H9 (cell line): ENCODE data around the gene CCSER1. TPM values are rescaled to one million over a fixed set of nuclear protein-coding genes. Genes with fewer than 3 reads are reported as not detected.

Source experiments
- DNase-seq: peaks from one replicate; pipeline ENCODE4 v3.0.0-alpha.2; 2017
- H2AFZ ChIP-seq: one replicate; pipeline ENCODE4 v1.6.1; 2013; ENCODE audit warnings: mild to moderate bottlenecking, low read length, control low read depth, moderate library complexity
- H2AK5ac ChIP-seq: 2 replicates; pipeline ENCODE4 v1.6.1; 2013; ENCODE audit warnings: low read length, control low read depth, mixed read lengths; ENCODE audit not compliant: insufficient read length
- H2BK120ac ChIP-seq: one replicate; pipeline ENCODE4 v1.6.1; 2013; ENCODE audit warnings: low read depth, mild to moderate bottlenecking, low read length, control low read depth, inconsistent platforms; ENCODE audit not compliant: poor library complexity, severe bottlenecking
- H2BK12ac ChIP-seq: 2 replicates; pipeline ENCODE4 v1.6.1; 2013; ENCODE audit warnings: low read length, control low read depth, mixed read lengths, low read depth; ENCODE audit not compliant: insufficient read length
- H2BK15ac ChIP-seq: 2 replicates; pipeline ENCODE4 v1.6.1; 2013; ENCODE audit warnings: low read depth, low read length, control low read depth
- H2BK20ac ChIP-seq: one replicate; pipeline ENCODE4 v1.6.1; 2013; ENCODE audit warnings: low read depth, mild to moderate bottlenecking, low read length, control low read depth, inconsistent platforms; ENCODE audit not compliant: poor library complexity, severe bottlenecking
- H2BK5ac ChIP-seq: 2 replicates; pipeline ENCODE4 v1.6.1; 2013; ENCODE audit warnings: low read length, control low read depth, mixed read lengths; ENCODE audit not compliant: insufficient read length
- H3K14ac ChIP-seq: 2 replicates; pipeline ENCODE4 v1.6.1; 2013; ENCODE audit warnings: low read length, control low read depth; ENCODE audit not compliant: insufficient read depth
- H3K18ac ChIP-seq: 2 replicates; pipeline ENCODE4 v1.6.1; 2013; ENCODE audit warnings: low read depth, mild to moderate bottlenecking, mixed read lengths, low read length, control low read depth; ENCODE audit not compliant: insufficient read length
- H3K23ac ChIP-seq: 2 replicates; pipeline ENCODE4 v1.6.1; 2013; ENCODE audit warnings: low read length, control low read depth, mixed read lengths, low read depth; ENCODE audit not compliant: insufficient read length
- H3K23me2 ChIP-seq: 2 replicates; pipeline ENCODE4 v1.6.1; 2013; ENCODE audit warnings: low read depth, mild to moderate bottlenecking, mixed read lengths, low read length, control low read depth; ENCODE audit not compliant: insufficient read length, poor library complexity, severe bottlenecking
- H3K27ac ChIP-seq: 2 replicates; pipeline ENCODE4 v1.5.1; 2013; ENCODE audit warnings: low read length, control low read depth, mixed read lengths, low read depth; ENCODE audit not compliant: insufficient read length
- H3K27me3 ChIP-seq: 2 replicates; pipeline ENCODE4 v1.6.1; 2013; ENCODE audit warnings: low read length, control low read depth, inconsistent platforms; ENCODE audit not compliant: insufficient read depth
- H3K4ac ChIP-seq: 2 replicates; pipeline ENCODE4 v1.6.1; 2013; ENCODE audit warnings: low read depth, mild to moderate bottlenecking, control low read depth, inconsistent platforms, low read length, moderate library complexity
- H3K4me1 ChIP-seq: 2 replicates; pipeline ENCODE4 v1.6.1; 2013; ENCODE audit warnings: low read length, control low read depth, inconsistent platforms; ENCODE audit not compliant: insufficient read depth
- H3K4me2 ChIP-seq: 2 replicates; pipeline ENCODE4 v1.6.1; 2013; ENCODE audit warnings: low read length, control low read depth, mixed read lengths; ENCODE audit not compliant: insufficient read length, insufficient read depth
- H3K56ac ChIP-seq: 2 replicates; pipeline ENCODE4 v1.6.1; 2013; ENCODE audit warnings: low read depth, mild to moderate bottlenecking, mixed read lengths, low read length, control low read depth; ENCODE audit not compliant: insufficient read length
- H3K79me1 ChIP-seq: 2 replicates; pipeline ENCODE4 v1.6.1; 2013; ENCODE audit warnings: low read depth, mild to moderate bottlenecking, moderate library complexity, low read length, control low read depth, inconsistent platforms; ENCODE audit not compliant: insufficient read depth, poor library complexity, severe bottlenecking
- H3K79me2 ChIP-seq: 2 replicates; pipeline ENCODE4 v1.6.1; 2013; ENCODE audit warnings: low read length, control low read depth, inconsistent platforms; ENCODE audit not compliant: insufficient read depth
- H3K9ac ChIP-seq: 2 replicates; pipeline ENCODE4 v1.6.1; 2013; ENCODE audit warnings: low read length, control low read depth, mixed read lengths; ENCODE audit not compliant: insufficient read length; ENCODE audit errors: extremely low read depth
- H3K9me3 ChIP-seq: one replicate; pipeline ENCODE4 v1.6.1; 2013; ENCODE audit warnings: low read depth, low read length, inconsistent platforms; ENCODE audit not compliant: control insufficient read depth
- H3T11ph ChIP-seq: one replicate; pipeline ENCODE4 v1.6.1; 2013; ENCODE audit warnings: mild to moderate bottlenecking, low read length, control low read depth, inconsistent platforms
- H4K20me1 ChIP-seq: one replicate; pipeline ENCODE4 v1.6.1; 2013; ENCODE audit not compliant: control insufficient read depth, insufficient read length, insufficient read depth
- H4K5ac ChIP-seq: 2 replicates; pipeline ENCODE4 v1.6.1; 2013; ENCODE audit warnings: low read depth, mild to moderate bottlenecking, mixed read lengths, low read length, control low read depth; ENCODE audit not compliant: insufficient read length
- H4K8ac ChIP-seq: replicated peaks from 2 replicates; pipeline ENCODE4 v1.6.1; 2013; ENCODE audit warnings: low read length, control low read depth, mixed read lengths, low read depth; ENCODE audit not compliant: insufficient read length
- H4K91ac ChIP-seq: 2 replicates; pipeline ENCODE4 v1.6.1; 2013; ENCODE audit warnings: low read depth, mild to moderate bottlenecking, moderate library complexity, mixed read lengths, low read length, control low read depth; ENCODE audit not compliant: insufficient read length
- H3K27ac Mint-ChIP-seq, 3 experiments: 2 replicates in 2 of 3; 3 replicates in 1 of 3; pipeline ENCODE4 v1.8.0; 2020 to 2021; ENCODE audit warnings: mixed read lengths in 3 of 3, mild to moderate bottlenecking in 1 of 3, moderate library complexity in 1 of 3
- H3K27me3 Mint-ChIP-seq: 2 replicates; pipeline ENCODE4 v1.8.0; 2021; ENCODE audit warnings: low read depth, mild to moderate bottlenecking, moderate library complexity, mixed read lengths
- H3K36me3 Mint-ChIP-seq, 3 experiments: 2 replicates in 2 of 3; 3 replicates in 1 of 3; pipeline ENCODE4 v1.8.0; 2020 to 2021; ENCODE audit warnings: low read depth in 3 of 3, mixed read lengths in 3 of 3; ENCODE audit not compliant: insufficient read depth in 1 of 3
- H3K4me1 Mint-ChIP-seq, 2 experiments: 2 replicates each; pipeline ENCODE4 v1.8.0; 2020; ENCODE audit warnings: mixed read lengths in 2 of 2
- H3K4me3 Mint-ChIP-seq, 2 experiments: 2 replicates in 1 of 2; 3 replicates in 1 of 2; pipeline ENCODE4 v1.8.0; 2020 to 2021; ENCODE audit warnings: mild to moderate bottlenecking in 2 of 2, mixed read lengths in 2 of 2, moderate library complexity in 1 of 2
- H3K9me3 Mint-ChIP-seq, 2 experiments: 2 replicates in 1 of 2; 3 replicates in 1 of 2; pipeline ENCODE4 v1.8.0; 2020; ENCODE audit warnings: mild to moderate bottlenecking in 2 of 2, mixed read lengths in 2 of 2, moderate library complexity in 1 of 2
- CTCF ChIP-seq: fragments of 200-600 bp; sonication (generic); conservative IDR thresholded peaks from 3 replicates; pipeline ENCODE4 v1.8.0; 2021; ENCODE audit warnings: antibody characterized with exemption, mild to moderate bottlenecking
- WGBS: extraction: QIAGEN DNeasy Blood & Tissue Kit; methylation state at CpG from one replicate; pipeline ENCODE4 v1.1.7; 2013; ENCODE audit warnings: missing lambda C conversion rate, low lambda C conversion rate, mixed read lengths; ENCODE audit not compliant: insufficient read length; ENCODE audit errors: extremely low coverage; 5-methylcytosine and 5-hydroxymethylcytosine counted together
- total RNA-seq: library from RNA; stranded (reverse); gene quantifications from 2 replicates; pipeline ENCODE4 v1.2.1, GENCODE V29; 2021

Gene CCSER1
- total RNA-seq, 1 experiment from 2014 or later: 0.37 TPM

DNA sequence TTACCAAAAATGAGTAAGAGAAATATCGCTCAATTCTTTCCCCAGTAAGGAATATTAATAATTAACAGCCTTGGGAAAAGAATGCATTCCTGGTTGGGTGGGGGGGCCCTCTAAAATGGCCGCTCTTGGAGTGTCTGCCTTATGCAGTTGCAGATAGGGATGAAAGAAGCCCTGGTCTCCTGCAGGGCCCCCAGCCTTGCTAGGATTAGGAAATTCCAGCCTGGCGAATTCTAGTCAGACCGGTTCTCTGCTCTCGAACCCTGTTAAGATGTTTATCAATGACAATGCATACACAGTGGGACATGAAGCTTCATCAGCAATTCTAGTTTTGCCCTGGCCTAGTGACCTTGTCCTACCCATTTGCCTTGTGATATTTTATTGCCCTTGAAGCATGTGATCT is 1128.8 kb downstream of the CCSER1 start:
- Mint-ChIP-seq H3K4me3 (no peak overlapping the region; a peak in 1 of 5 replicates), H3K36me3 (peaks cover 18 to 42% (median 22%) of the 10 kb centered on the region in 3 experiments), H3K9me3 (peaks cover 24 to 30% of the 10 kb centered on the region in 2 experiments), H3K27ac (peak overlapping the region; percentile 66 to 98 (median 95); a peak in 6 of 7 replicates), H3K27me3 (no peaks in the 10 kb centered on the region), H3K4me1 (peaks cover 7 to 21% of the 10 kb centered on the region in 2 experiments)
- no peak overlapping the region for H2BK12ac ChIP-seq
- H3K23ac ChIP-seq: no peak overlapping the region
- H4K91ac ChIP-seq: no peak overlapping the region
- no peak overlapping the region for H2BK5ac ChIP-seq
- H4K8ac ChIP-seq: no peak overlapping the region
- H3K23me2 ChIP-seq: no peaks in the 10 kb centered on the region
- no CpG with 5 or more reads among the region's 5 CpGs for WGBS
- H3T11ph ChIP-seq: no peak overlapping the region
- H3K27ac ChIP-seq: no peak overlapping the region
- no peak overlapping the region for H3K4ac ChIP-seq
- no peak for TF ChIP-seq CTCF
- H3K79me2 ChIP-seq: no peaks in the 10 kb centered on the region
- H4K20me1 ChIP-seq: no peaks in the 10 kb centered on the region
- no peaks in the 10 kb centered on the region for H3K79me1 ChIP-seq
- no peak overlapping the region for H4K5ac ChIP-seq
- H2BK120ac ChIP-seq: no peak overlapping the region
- H2AFZ ChIP-seq: no peak overlapping the region
- H3K18ac ChIP-seq: no peak overlapping the region
- peaks cover 5% of the 10 kb centered on the region for H3K9me3 ChIP-seq
- H3K27me3 ChIP-seq: no peaks in the 10 kb centered on the region
- DNase-seq: peak; percentile 49
- H3K9ac ChIP-seq: no peak overlapping the region
- no peak overlapping the region for H3K56ac ChIP-seq
- H3K14ac ChIP-seq: no peak overlapping the region
- H2BK15ac ChIP-seq: no peak overlapping the region
- no peak overlapping the region for H2AK5ac ChIP-seq
- H3K4me2 ChIP-seq: no peak overlapping the region
- H2BK20ac ChIP-seq: no peak overlapping the region
- H3K4me1 ChIP-seq: no peaks in the 10 kb centered on the region
